ENCODE results near the gene CASS4. TPM values are rescaled to one million over a fixed set of nuclear protein-coding genes. Genes with fewer than 3 reads are reported as not detected.

Gene CASS4
- polyA plus RNA-seq, 2 of the 4 experiments (the other 2 are of a cell fraction) = 0.09 TPM

DNA sequence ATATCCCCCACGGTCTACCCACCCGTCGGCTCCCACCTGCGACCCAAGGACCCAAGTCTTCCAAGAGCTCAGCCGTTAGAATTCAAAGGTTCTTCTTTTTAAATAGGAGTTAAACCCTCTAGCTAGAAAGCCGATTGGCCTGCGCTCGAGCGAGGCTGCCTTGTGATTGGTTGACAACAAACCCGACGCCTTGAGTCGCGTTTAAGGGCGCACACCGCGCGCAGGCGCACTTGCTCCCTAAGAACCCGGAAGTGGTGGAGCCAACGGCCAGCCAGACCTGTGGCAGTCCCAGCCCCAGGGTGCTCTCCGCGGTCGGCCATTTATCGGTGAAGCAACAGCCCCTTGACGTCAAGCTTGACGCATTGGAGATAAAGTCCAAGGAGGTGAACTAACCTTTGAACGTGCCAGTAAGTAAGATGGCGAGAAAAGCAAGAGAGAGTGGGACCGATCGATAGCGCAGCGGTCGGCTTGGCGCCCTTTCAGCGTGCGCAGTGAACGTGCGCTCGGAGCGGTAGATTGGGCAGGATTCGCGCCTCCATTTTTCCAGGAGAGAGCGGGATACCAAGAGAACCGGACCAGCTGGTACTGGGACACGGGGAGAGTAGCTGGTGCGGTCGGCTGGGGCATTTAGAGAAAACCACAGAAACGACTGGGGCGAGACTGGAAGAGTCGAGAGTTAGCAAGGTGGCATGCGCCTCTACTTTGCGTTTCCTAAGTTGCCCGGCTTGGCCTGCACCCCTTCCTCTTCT is 19.8 kb upstream of the CASS4 start, which contains the start of the genes AURKA and CSTF1:
Gene AURKA, minus strand, starts transcription at position 84 of the 749 bp plus-strand sequence. CDS start 4,018 bp downstream, outside the sequence.
Gene CSTF1, plus strand, starts transcription at position 514 of the 749 bp plus-strand sequence. CDS start 2,908 bp downstream, outside the sequence.
- POLR2A ChIA-PET = interaction anchor here (0.9 to 2.0 kb wide), 7 partner anchors 9 to 191 kb away, joined by 3 to 16 read pairs (median 5); partner anchors contain the start of genes FAM210B and RTF2
- H3K4me2 ChIP-seq = peak within 1 kb of the TSS; percentile 90
- FAIRE-seq = no peak
- H3K9me3 ChIP-seq = no peaks in the 10 kb centered on the region
- H3K4me3 ChIP-seq = peak within 1 kb of the TSS; percentile 85
- peaks cover 24% of the 10 kb centered on the region for H3K4me1 ChIP-seq
- DNase-seq (ENCODE audit: low read depth in 1 of 2, low spot score in 1 of 2) = peak; percentile 100
- H3K27ac ChIP-seq = peak within 1 kb of the TSS; percentile 85 to 96
- CTCF ChIA-PET = interaction anchor here (1.0 to 2.5 kb wide), 3 partner anchors 8 to 158 kb away, joined by 3 to 6 read pairs (median 6); no protein-coding TSS in a partner anchor
- under 1% methylated on average over 51 of the region's 53 CpGs for WGBS (ENCODE audit: missing lambda C conversion rate)
- peak; percentile 98 to 99 for ATAC-seq
- TF ChIP-seq, protein P1, sequence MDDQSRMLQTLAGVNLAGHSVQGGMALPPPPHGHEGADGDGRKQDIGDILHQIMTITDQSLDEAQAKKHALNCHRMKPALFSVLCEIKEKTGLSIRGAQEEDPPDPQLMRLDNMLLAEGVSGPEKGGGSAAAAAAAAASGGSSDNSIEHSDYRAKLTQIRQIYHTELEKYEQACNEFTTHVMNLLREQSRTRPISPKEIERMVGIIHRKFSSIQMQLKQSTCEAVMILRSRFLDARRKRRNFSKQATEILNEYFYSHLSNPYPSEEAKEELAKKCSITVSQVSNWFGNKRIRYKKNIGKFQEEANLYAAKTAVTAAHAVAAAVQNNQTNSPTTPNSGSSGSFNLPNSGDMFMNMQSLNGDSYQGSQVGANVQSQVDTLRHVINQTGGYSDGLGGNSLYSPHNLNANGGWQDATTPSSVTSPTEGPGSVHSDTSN (IDR thresholded peaks at IDR 0.05) = no peak
- TF ChIP-seq MAZ (IDR thresholded peaks at IDR 0.05; ENCODE audit: borderline replicate concordance, low read depth, low read length) = no peak
- TF ChIP-seq RNF2 (IDR thresholded peaks at IDR 0.05; ENCODE audit: borderline replicate concordance, low read depth) = no peak
- TF ChIP-seq, protein P2, sequence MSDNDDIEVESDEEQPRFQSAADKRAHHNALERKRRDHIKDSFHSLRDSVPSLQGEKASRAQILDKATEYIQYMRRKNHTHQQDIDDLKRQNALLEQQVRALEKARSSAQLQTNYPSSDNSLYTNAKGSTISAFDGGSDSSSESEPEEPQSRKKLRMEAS (IDR thresholded peaks at IDR 0.05) = peak; percentile 97
- TF ChIP-seq MYC (IDR thresholded peaks at IDR 0.05; ENCODE audit: borderline replicate concordance, low read length) = peak; percentile 90
- no peak for TF ChIP-seq CHD4 (IDR thresholded peaks at IDR 0.05; ENCODE audit: borderline replicate concordance)
- no peak for TF ChIP-seq ZFP36 (IDR thresholded peaks at IDR 0.05; ENCODE audit: borderline replicate concordance, partially characterized antibody)
- TF ChIP-seq, protein P3, sequence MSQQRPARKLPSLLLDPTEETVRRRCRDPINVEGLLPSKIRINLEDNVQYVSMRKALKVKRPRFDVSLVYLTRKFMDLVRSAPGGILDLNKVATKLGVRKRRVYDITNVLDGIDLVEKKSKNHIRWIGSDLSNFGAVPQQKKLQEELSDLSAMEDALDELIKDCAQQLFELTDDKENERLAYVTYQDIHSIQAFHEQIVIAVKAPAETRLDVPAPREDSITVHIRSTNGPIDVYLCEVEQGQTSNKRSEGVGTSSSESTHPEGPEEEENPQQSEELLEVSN (IDR thresholded peaks at IDR 0.05; ENCODE audit: borderline replicate concordance, low read depth) = peak; percentile 86
- no peak; the same call in 1 of the 2 replicates for TF ChIP-seq KDM5A (IDR thresholded peaks at IDR 0.05)
- TF ChIP-seq SREBF2 (IDR thresholded peaks at IDR 0.05) = no peak
- no peak for TF ChIP-seq MAFK (IDR thresholded peaks at IDR 0.05; ENCODE audit: partially characterized antibody)
- TF ChIP-seq KDM1A (IDR thresholded peaks at IDR 0.05; ENCODE audit: low read depth) = no peak
- TF ChIP-seq NFE2L2 (conservative IDR thresholded peaks at IDR 0.05; ENCODE audit: low read length) = no peak
- TF ChIP-seq CBX8 (IDR thresholded peaks at IDR 0.05) = no peak
- no peak for TF ChIP-seq ZC3H11A (IDR thresholded peaks at IDR 0.05)
- no peak for TF ChIP-seq HEYL (CRISPR knock-in tag; IDR thresholded peaks at IDR 0.05)
- no peak for TF ChIP-seq NR3C1 (IDR thresholded peaks at IDR 0.05)
- TF ChIP-seq PHF8 (IDR thresholded peaks at IDR 0.05; ENCODE audit: borderline replicate concordance, low read depth) = peak; percentile 75; the same call in 1 of the 2 replicates
- TF ChIP-seq, protein P4, sequence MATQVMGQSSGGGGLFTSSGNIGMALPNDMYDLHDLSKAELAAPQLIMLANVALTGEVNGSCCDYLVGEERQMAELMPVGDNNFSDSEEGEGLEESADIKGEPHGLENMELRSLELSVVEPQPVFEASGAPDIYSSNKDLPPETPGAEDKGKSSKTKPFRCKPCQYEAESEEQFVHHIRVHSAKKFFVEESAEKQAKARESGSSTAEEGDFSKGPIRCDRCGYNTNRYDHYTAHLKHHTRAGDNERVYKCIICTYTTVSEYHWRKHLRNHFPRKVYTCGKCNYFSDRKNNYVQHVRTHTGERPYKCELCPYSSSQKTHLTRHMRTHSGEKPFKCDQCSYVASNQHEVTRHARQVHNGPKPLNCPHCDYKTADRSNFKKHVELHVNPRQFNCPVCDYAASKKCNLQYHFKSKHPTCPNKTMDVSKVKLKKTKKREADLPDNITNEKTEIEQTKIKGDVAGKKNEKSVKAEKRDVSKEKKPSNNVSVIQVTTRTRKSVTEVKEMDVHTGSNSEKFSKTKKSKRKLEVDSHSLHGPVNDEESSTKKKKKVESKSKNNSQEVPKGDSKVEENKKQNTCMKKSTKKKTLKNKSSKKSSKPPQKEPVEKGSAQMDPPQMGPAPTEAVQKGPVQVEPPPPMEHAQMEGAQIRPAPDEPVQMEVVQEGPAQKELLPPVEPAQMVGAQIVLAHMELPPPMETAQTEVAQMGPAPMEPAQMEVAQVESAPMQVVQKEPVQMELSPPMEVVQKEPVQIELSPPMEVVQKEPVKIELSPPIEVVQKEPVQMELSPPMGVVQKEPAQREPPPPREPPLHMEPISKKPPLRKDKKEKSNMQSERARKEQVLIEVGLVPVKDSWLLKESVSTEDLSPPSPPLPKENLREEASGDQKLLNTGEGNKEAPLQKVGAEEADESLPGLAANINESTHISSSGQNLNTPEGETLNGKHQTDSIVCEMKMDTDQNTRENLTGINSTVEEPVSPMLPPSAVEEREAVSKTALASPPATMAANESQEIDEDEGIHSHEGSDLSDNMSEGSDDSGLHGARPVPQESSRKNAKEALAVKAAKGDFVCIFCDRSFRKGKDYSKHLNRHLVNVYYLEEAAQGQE (IDR thresholded peaks at IDR 0.05) = no peak
- TF ChIP-seq HOXA7 (CRISPR knock-in tag; IDR thresholded peaks at IDR 0.05) = no peak
- TF ChIP-seq BHLHE40 (IDR thresholded peaks at IDR 0.05; ENCODE audit: low read depth, low read length) = peak; percentile 81
- TF ChIP-seq CEBPB (IDR thresholded peaks at IDR 0.05) = peak; percentile 82 to 96
- TF ChIP-seq HDAC2 (IDR thresholded peaks at IDR 0.05) = no peak
- TF ChIP-seq EHF (CRISPR knock-in tag; IDR thresholded peaks at IDR 0.05) = no peak
- peak; percentile 84; the same call in 1 of the 2 replicates for TF ChIP-seq HOXB5 (CRISPR knock-in tag; IDR thresholded peaks at IDR 0.05)
- peak; percentile 73; the same call in 1 of the 2 replicates for TF ChIP-seq GATA3 (IDR thresholded peaks at IDR 0.05; ENCODE audit: borderline replicate concordance)
- peak; percentile 76 for TF ChIP-seq POLR2A (IDR thresholded peaks at IDR 0.05; ENCODE audit: low read length)
- no peak for TF ChIP-seq RAD21 (conservative IDR thresholded peaks at IDR 0.05 in 1 of 2, IDR thresholded peaks at IDR 0.05 in 1 of 2)
- TF ChIP-seq EP300 (IDR thresholded peaks at IDR 0.05) = peak in 1 of 2 experiments; percentile 35; a peak in 1 of 5 replicates
- no peak for TF ChIP-seq FOSB (CRISPR knock-in tag; IDR thresholded peaks at IDR 0.05)
- TF ChIP-seq, protein P5, sequence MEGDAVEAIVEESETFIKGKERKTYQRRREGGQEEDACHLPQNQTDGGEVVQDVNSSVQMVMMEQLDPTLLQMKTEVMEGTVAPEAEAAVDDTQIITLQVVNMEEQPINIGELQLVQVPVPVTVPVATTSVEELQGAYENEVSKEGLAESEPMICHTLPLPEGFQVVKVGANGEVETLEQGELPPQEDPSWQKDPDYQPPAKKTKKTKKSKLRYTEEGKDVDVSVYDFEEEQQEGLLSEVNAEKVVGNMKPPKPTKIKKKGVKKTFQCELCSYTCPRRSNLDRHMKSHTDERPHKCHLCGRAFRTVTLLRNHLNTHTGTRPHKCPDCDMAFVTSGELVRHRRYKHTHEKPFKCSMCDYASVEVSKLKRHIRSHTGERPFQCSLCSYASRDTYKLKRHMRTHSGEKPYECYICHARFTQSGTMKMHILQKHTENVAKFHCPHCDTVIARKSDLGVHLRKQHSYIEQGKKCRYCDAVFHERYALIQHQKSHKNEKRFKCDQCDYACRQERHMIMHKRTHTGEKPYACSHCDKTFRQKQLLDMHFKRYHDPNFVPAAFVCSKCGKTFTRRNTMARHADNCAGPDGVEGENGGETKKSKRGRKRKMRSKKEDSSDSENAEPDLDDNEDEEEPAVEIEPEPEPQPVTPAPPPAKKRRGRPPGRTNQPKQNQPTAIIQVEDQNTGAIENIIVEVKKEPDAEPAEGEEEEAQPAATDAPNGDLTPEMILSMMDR (IDR thresholded peaks at IDR 0.05) = no peak
- no peak for TF ChIP-seq CHD2 (IDR thresholded peaks at IDR 0.05; ENCODE audit: low read length, partially characterized antibody)
- TF ChIP-seq ZSCAN20 (CRISPR knock-in tag; IDR thresholded peaks at IDR 0.05) = no peak
